OCI-LY1 (cell line): ENCODE measurements around the gene CTNND2.

ENCODE experiments used
- EZH2 ChIP-seq: fragments of 200-600 bp; sonication (generic), shearing (Covaris generic); IDR thresholded peaks from 2 replicates; pipeline ENCODE4 v1.8.0; 2017; ENCODE audit warnings: borderline replicate concordance, mixed run types, mild to moderate bottlenecking, antibody characterized with exemption, low read length, moderate library complexity, mixed read lengths
- TF ChIP-seq, protein P1 (sequence below): fragments of 200-600 bp; sonication (generic), shearing (Covaris generic); IDR thresholded peaks from 2 replicates; pipeline ENCODE4 v1.5.1; 2017; ENCODE audit warnings: mild to moderate bottlenecking, antibody characterized with exemption, low read length, moderate library complexity, mixed read lengths

DNA sequence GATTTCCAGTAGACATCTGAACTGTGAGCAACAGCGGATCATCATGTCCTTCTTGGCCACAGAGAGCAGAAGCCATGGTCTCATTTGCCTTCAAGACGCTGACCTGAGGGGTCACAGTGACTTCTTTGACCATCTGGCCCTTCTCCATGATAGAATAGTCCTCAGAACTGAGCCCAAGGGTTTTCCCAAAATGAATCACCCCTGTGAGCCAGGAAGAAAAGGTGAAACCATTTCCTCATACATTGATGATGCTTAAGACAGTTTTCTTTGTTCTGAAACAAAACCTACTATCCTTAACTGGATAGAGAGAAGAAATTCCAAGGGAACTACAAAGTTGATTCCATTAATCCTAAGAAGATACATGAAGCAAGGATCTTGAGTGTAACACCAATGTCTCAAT is 503.9 kb downstream of the CTNND2 start:
- no peak for TF ChIP-seq EZH2
- TF ChIP-seq, protein P1, sequence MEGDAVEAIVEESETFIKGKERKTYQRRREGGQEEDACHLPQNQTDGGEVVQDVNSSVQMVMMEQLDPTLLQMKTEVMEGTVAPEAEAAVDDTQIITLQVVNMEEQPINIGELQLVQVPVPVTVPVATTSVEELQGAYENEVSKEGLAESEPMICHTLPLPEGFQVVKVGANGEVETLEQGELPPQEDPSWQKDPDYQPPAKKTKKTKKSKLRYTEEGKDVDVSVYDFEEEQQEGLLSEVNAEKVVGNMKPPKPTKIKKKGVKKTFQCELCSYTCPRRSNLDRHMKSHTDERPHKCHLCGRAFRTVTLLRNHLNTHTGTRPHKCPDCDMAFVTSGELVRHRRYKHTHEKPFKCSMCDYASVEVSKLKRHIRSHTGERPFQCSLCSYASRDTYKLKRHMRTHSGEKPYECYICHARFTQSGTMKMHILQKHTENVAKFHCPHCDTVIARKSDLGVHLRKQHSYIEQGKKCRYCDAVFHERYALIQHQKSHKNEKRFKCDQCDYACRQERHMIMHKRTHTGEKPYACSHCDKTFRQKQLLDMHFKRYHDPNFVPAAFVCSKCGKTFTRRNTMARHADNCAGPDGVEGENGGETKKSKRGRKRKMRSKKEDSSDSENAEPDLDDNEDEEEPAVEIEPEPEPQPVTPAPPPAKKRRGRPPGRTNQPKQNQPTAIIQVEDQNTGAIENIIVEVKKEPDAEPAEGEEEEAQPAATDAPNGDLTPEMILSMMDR = no peak
